NCI-H510A (cell line): ENCODE measurements around the gene SCRN1.
"Not testable (repeated sequence)": the region's sequence is repeated elsewhere in the genome, so short reads cannot be mapped to it uniquely, and the experiment has no call there.

Source experiments
- DNase-seq: peaks from one replicate; lab custom pipeline; 2025; lab: John Stamatoyannopoulos, UW

Gene SCRN1

GRCh38 chr7:29890786-29891185, 98.8 kb downstream of the SCRN1 start:
- not testable (repeated sequence) for DNase-seq

GRCh38 chr7:29890251-29890650, 99.3 kb downstream of the SCRN1 start:
- DNase-seq: no peak

- no peak for DNase-seq
Observed at GRCh38 chr7:29889288-29889687, 100.3 kb downstream of the SCRN1 start.

- no peak for DNase-seq
Observed at GRCh38 chr7:29888006-29888405, 101.6 kb downstream of the SCRN1 start.

GRCh38 chr7:29886827-29887226, 102.8 kb downstream of the SCRN1 start:
- no peak for DNase-seq

GRCh38 chr7:29885626-29886025, 104.0 kb downstream of the SCRN1 start:
- no peak for DNase-seq

GRCh38 chr7:29884399-29885272, 105.0 kb downstream of the SCRN1 start:
- DNase-seq: peak; percentile 71

- DNase-seq: peak; percentile 56
Observed at GRCh38 chr7:29883462-29884398, 105.9 kb downstream of the SCRN1 start.

- DNase-seq: no peak
Observed at GRCh38 chr7:29882481-29882880, 107.1 kb downstream of the SCRN1 start.

- no peak for DNase-seq
Observed at GRCh38 chr7:29881724-29882123, 107.9 kb downstream of the SCRN1 start.

GRCh38 chr7:29879609-29880008, 110.0 kb downstream of the SCRN1 start:
- no peak for DNase-seq

GRCh38 chr7:29878081-29878688, 111.4 kb downstream of the SCRN1 start:
- DNase-seq: no peak

GRCh38 chr7:29877196-29877595, 112.4 kb downstream of the SCRN1 start:
- DNase-seq: no peak

- DNase-seq: no peak
Observed at GRCh38 chr7:29875741-29876140, 113.9 kb downstream of the SCRN1 start.

- DNase-seq: no peak
Observed at GRCh38 chr7:29873644-29874294, 115.8 kb downstream of the SCRN1 start.

GRCh38 chr7:29871787-29872398, 117.7 kb downstream of the SCRN1 start:
- DNase-seq: no peak
